HuH-7 (cell line): ENCODE measurements around the gene PRPF40A.

ENCODE experiments used
- DNase-seq: peaks from one replicate; pipeline ENCODE4 v3.0.0; 2011; ENCODE audit warnings: low spot score

Gene PRPF40A

GRCh38 chr2:152618193-152618564, 99.1 kb downstream of the PRPF40A start:
- DNase-seq = no peak

GRCh38 chr2:152617456-152618192, 99.6 kb downstream of the PRPF40A start:
- DNase-seq = no peak

GRCh38 chr2:152615177-152615576, 102.1 kb downstream of the PRPF40A start:
- no peak for DNase-seq

GRCh38 chr2:152613235-152613634, 104.0 kb downstream of the PRPF40A start:
- no peak for DNase-seq

GRCh38 chr2:152611458-152612231, 105.6 kb downstream of the PRPF40A start:
- DNase-seq = no peak

- no peak for DNase-seq
Observed at GRCh38 chr2:152609699-152610098, 107.6 kb downstream of the PRPF40A start.

GRCh38 chr2:152609154-152609553, 108.1 kb downstream of the PRPF40A start:
- no peak for DNase-seq

- DNase-seq = no peak
Observed at GRCh38 chr2:152607793-152608300, 109.4 kb downstream of the PRPF40A start.

GRCh38 chr2:152606941-152607340, 110.3 kb downstream of the PRPF40A start:
- DNase-seq = no peak

- no peak for DNase-seq
Observed at GRCh38 chr2:152606081-152606480, 111.2 kb downstream of the PRPF40A start.

GRCh38 chr2:152603166-152603565, 114.1 kb downstream of the PRPF40A start:
- no peak for DNase-seq

GRCh38 chr2:152602750-152603149, 114.5 kb downstream of the PRPF40A start:
- no peak for DNase-seq
